HL-60/S4 treated with phorbol 12-myristate 13-acetate at 8.2 ng/mL for 4 days and 3 days (cell line): Measurements from ENCODE around the gene TMEM266.

Source experiments
- in situ Hi-C: fragments of 300-500 bp; cut with MboI; formaldehyde crosslinking; loops from 2 replicates; pipeline ENCODE4 v1.15.0; 2022; ENCODE audit warnings: low sequenced_read_pairs

Gene TMEM266

DNA sequence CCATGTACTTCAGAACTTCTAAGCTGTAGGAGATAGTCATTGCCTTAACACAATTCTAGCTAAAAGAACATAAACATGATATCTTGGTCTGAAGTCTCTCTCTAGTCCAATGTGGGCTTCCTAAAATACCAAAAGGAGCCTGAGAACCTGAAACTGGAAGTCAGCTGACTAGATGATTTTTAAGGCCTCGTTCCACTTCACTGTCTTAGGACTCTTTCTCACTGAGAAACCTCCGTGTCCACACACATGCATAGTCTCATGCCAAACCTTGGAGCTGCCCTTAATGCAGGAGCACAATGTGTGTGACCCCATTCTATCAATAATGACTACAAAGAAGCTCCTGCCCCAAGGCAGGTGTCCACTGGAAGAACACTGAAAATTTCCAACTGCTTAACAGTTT is 163.7 kb downstream of the TMEM266 start:
- in situ Hi-C loops = no loop called here

DNA sequence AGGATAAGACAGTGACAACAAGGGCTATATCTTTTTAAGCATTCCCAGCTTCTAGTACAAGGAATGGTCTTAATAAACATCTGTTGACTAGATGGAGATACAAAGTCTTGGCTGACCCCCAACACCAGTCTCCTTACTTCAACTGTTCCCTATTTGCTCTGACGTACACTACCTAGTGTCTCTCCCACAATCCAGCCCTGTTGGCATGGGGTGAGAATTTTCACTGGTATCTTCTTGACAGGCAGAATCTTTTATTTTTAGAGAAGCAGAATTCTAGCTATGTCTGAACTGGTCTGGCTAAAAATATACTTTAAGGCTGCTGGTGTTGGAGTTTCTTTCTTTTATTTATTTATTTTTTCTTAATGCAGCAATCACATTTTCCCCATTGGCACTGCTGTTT is 169.5 kb downstream of the TMEM266 start:
- in situ Hi-C loops = no loop called here

DNA sequence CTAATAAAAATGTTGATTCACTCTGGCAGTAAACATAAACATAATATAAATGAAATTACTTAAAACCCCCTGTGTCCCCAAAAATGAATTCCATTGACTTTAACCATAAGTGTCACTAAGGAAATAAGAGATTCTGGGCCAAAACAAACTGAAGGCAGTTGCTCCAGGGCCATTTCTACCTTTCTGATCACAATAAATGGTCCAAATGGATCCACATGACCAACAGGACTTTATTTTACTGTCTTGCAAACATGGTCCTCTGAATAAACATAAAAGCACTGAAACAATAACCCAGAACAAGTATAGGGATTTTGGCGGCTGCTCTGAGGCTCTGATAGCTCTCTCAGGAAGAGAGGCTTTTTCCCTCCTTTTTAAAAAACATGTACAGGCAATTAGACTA is 174.1 kb downstream of the TMEM266 start:
- in situ Hi-C loops = no loop called here

- in situ Hi-C loops = no loop called here
Observed at GRCh38 chr15:76234337-76234889, 174.6 kb downstream of the TMEM266 start.

- in situ Hi-C loops = no loop called here
Observed at GRCh38 chr15:76235186-76235826, 175.5 kb downstream of the TMEM266 start.

- in situ Hi-C loops = no loop called here
Observed at GRCh38 chr15:76236350-76236749, 176.6 kb downstream of the TMEM266 start.

DNA sequence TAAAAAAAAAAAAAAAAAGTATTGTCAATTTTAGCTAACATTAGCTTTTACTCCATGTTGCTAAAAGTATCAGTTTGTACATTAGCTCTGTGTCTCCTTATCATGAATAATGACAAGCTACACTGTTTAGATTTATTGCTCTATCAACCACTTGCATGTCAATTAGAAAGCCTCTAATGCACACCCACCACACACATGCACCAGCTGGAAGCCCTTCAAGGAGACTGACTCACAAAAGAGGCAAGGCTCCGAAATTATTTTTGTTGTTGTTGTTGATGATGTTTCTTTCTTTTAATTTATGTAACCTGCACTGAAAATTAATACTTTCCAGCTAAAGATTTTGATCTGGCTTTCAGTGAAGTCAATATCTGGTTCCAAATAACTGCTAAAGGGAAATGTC is 180.0 kb downstream of the TMEM266 start:
- in situ Hi-C loops = no loop called here

DNA sequence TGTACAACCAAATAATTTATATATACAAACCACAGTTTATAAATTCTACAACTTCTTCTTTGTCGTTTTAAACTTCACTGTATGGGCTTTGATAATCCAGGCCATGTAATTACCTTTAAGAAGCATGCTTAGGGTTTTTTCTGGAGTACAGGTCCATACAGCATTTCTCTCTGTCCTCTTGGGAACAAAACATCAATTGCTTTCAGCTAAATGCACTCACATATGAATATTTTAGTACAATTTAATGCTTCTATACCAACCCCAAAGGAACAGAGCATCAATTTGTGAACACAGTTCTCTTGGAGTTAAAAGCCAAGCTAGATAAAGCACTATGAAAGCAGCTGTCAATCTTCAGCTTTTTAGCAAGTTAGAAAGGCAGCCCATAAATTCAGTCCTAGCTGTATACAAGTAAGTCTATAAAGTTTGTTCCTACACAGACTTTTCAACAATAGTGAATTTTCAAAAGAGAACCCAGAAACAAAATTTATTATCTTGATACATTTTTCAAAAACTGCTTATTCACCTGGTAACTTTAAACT is 185.4 kb downstream of the TMEM266 start:
- in situ Hi-C loops = no loop called here

- in situ Hi-C loops = no loop called here
Observed at GRCh38 chr15:76251717-76252116, 191.9 kb downstream of the TMEM266 start.

GRCh38 chr15:76252249-76252648 is 192.5 kb downstream of the TMEM266 start:
- in situ Hi-C loops = no loop called here

GRCh38 chr15:76253691-76254473 is 194.1 kb downstream of the TMEM266 start:
- in situ Hi-C loops = no loop called here
